OCI-LY1 (cell line): ENCODE measurements around the gene EEFSEC.

Experiments used
- H2AFZ ChIP-seq: fragments of 200-600 bp; sonication (generic), shearing (Covaris generic); 2 replicates; pipeline ENCODE4 v1.6.0; 2014; ENCODE audit warnings: antibody characterized with exemption, mild to moderate bottlenecking, low read length
- H3F3A ChIP-seq: fragments of 200-600 bp; sonication (generic), shearing (Covaris generic); 2 replicates; pipeline ENCODE4 v1.6.0; 2014; ENCODE audit warnings: mild to moderate bottlenecking, antibody characterized with exemption, low read length, moderate library complexity; ENCODE audit not compliant: insufficient read depth
- H3K27ac ChIP-seq: fragments of 200-600 bp; sonication (generic); 2 replicates; pipeline ENCODE4 v1.5.1; 2014; ENCODE audit warnings: low read length, mixed run types, mild to moderate bottlenecking, low read depth; ENCODE audit not compliant: poor library complexity, severe bottlenecking
- H3K27me3 ChIP-seq: fragments of 200-600 bp; sonication (generic); 2 replicates; pipeline ENCODE4 v1.6.0; 2014; ENCODE audit warnings: antibody characterized with exemption, mild to moderate bottlenecking, low read length, moderate library complexity; ENCODE audit not compliant: insufficient read depth
- H3K36me3 ChIP-seq: fragments of 200-600 bp; sonication (generic); 2 replicates; pipeline ENCODE4 v1.6.1; 2014; ENCODE audit warnings: mild to moderate bottlenecking, antibody characterized with exemption, low read length, moderate library complexity, mixed read lengths; ENCODE audit not compliant: insufficient read depth
- H3K4me1 ChIP-seq: fragments of 200-600 bp; sonication (generic); 2 replicates; pipeline ENCODE4 v1.5.1; 2014; ENCODE audit warnings: mild to moderate bottlenecking, low read length, moderate library complexity; ENCODE audit not compliant: insufficient read depth, severe bottlenecking
- H3K4me2 ChIP-seq: fragments of 200-600 bp; sonication (generic), shearing (Covaris generic); 2 replicates; pipeline ENCODE4 v1.6.1; 2014; ENCODE audit warnings: low read length
- H3K4me3 ChIP-seq: fragments of 200-600 bp; sonication (generic); 2 replicates; pipeline ENCODE4 v1.5.1; 2014; ENCODE audit warnings: low read length, low read depth, mild to moderate bottlenecking, mixed read lengths; ENCODE audit not compliant: poor library complexity, severe bottlenecking
- H3K79me2 ChIP-seq: fragments of 200-600 bp; shearing (Covaris generic); 2 replicates; pipeline ENCODE4 v1.6.1; 2016; ENCODE audit warnings: mixed run types, low read length, mixed read lengths; ENCODE audit not compliant: insufficient read depth
- H3K9ac ChIP-seq: fragments of 200-600 bp; sonication (generic), shearing (Covaris generic); 2 replicates; pipeline ENCODE4 v1.6.1; 2014; ENCODE audit warnings: mild to moderate bottlenecking, low read length, mixed read lengths
- H3K9me2 ChIP-seq: fragments of 200-600 bp; sonication (generic), shearing (Covaris generic); 2 replicates; pipeline ENCODE4 v1.6.1; 2014; ENCODE audit warnings: low read depth, mild to moderate bottlenecking, low read length, mixed read lengths
- H3K9me3 ChIP-seq: fragments of 200-600 bp; shearing (Covaris generic); 2 replicates; pipeline ENCODE4 v1.6.1; 2014; ENCODE audit warnings: low read length, mixed read lengths
- H4K20me1 ChIP-seq: fragments of 200-600 bp; sonication (generic), shearing (Covaris generic); 2 replicates; pipeline ENCODE4 v1.6.0; 2016; ENCODE audit warnings: mild to moderate bottlenecking, low read length; ENCODE audit not compliant: insufficient read depth
- EZH2 ChIP-seq: fragments of 200-600 bp; sonication (generic), shearing (Covaris generic); IDR thresholded peaks from 2 replicates; pipeline ENCODE4 v1.8.0; 2017; ENCODE audit warnings: borderline replicate concordance, mixed run types, mild to moderate bottlenecking, antibody characterized with exemption, low read length, moderate library complexity, mixed read lengths
- TF ChIP-seq, protein P1 (sequence below): fragments of 200-600 bp; sonication (generic), shearing (Covaris generic); IDR thresholded peaks from 2 replicates; pipeline ENCODE4 v1.5.1; 2017; ENCODE audit warnings: mild to moderate bottlenecking, antibody characterized with exemption, low read length, moderate library complexity, mixed read lengths

EEFSEC gene

DNA sequence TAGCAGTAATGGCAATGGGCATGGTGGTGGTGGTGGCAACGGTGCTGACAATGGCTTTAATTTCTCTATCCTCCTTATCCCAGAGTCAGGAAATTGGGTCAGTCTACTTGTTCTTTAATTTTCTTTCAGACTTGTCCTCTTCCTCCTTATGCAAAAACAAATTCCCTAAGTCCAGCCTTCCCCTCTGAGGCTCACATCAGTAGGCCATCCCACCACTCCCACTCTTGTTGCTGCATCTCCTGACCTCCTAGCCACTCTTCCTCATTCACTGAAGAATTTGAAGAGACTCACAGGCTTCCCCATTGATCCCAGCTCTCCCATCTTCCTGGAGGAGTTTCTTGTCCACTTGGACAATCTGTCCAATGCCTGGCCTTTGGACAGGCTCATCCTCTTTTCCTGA, 293.5 kb downstream of the EEFSEC start:
- Histone ChIP-seq H3K9me2 (no peaks in the 10 kb centered on the region), H3K9me3 (no peaks in the 10 kb centered on the region), H3K27me3 (0 out of 2 replicates have a peak, but pooled peaks cover 18% of the 10 kb centered on the region), H2AFZ (no peak overlapping the region), H4K20me1 (no peaks in the 10 kb centered on the region), H3K9ac (no peak overlapping the region), H3K4me3 (no peak overlapping the region), H3K4me2 (no peak overlapping the region), H3K36me3 (no peaks in the 10 kb centered on the region), H3K27ac (no peak overlapping the region), H3K4me1 (no peaks in the 10 kb centered on the region), H3K79me2 (no peaks in the 10 kb centered on the region), H3F3A (no peaks in the 10 kb centered on the region)
- TF ChIP-seq, protein P1, sequence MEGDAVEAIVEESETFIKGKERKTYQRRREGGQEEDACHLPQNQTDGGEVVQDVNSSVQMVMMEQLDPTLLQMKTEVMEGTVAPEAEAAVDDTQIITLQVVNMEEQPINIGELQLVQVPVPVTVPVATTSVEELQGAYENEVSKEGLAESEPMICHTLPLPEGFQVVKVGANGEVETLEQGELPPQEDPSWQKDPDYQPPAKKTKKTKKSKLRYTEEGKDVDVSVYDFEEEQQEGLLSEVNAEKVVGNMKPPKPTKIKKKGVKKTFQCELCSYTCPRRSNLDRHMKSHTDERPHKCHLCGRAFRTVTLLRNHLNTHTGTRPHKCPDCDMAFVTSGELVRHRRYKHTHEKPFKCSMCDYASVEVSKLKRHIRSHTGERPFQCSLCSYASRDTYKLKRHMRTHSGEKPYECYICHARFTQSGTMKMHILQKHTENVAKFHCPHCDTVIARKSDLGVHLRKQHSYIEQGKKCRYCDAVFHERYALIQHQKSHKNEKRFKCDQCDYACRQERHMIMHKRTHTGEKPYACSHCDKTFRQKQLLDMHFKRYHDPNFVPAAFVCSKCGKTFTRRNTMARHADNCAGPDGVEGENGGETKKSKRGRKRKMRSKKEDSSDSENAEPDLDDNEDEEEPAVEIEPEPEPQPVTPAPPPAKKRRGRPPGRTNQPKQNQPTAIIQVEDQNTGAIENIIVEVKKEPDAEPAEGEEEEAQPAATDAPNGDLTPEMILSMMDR = no peak
- TF ChIP-seq EZH2 = no peak

DNA sequence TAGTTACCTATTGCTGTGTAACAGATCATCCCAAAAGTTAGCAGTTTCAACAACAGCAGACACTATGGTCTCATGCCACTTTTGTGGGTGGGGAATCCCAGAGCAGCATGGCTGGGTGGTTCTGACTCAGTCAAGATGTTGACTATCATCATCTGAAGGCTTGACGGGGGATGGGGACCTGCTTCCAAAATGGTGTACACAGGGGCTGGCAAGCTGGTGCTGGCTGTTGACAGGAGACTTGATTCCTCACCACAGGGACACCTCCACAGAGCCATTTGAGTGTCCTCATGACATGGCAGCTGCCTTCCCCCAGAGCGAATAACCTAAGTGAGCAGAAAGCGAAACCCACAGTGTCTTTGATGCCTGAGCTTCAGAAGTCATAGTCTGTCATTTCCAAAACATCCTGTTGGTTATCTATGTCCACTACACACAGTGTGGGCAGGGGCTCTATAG, 294.3 kb downstream of the EEFSEC start:
- Histone ChIP-seq H4K20me1 (no peaks in the 10 kb centered on the region), H3K4me2 (no peak overlapping the region), H3K79me2 (no peaks in the 10 kb centered on the region), H3K36me3 (no peaks in the 10 kb centered on the region), H3K27ac (no peak overlapping the region), H3K4me3 (no peak overlapping the region), H2AFZ (no peak overlapping the region), H3K9me2 (no peaks in the 10 kb centered on the region), H3F3A (no peaks in the 10 kb centered on the region), H3K9me3 (no peaks in the 10 kb centered on the region), H3K9ac (no peak overlapping the region), H3K4me1 (no peaks in the 10 kb centered on the region), H3K27me3 (0 out of 2 replicates have a peak, but pooled peaks cover 18% of the 10 kb centered on the region)
- TF ChIP-seq, protein P1 = no peak
- no peak for TF ChIP-seq EZH2

- Histone ChIP-seq H4K20me1 (no peaks in the 10 kb centered on the region), H3K27ac (no peak overlapping the region), H3K4me2 (no peak overlapping the region), H3K9me2 (no peaks in the 10 kb centered on the region), H3K9me3 (no peaks in the 10 kb centered on the region), H3K9ac (no peak overlapping the region), H2AFZ (no peak overlapping the region), H3K4me3 (no peak overlapping the region), H3K36me3 (no peaks in the 10 kb centered on the region), H3K4me1 (no peaks in the 10 kb centered on the region), H3K27me3 (peaks cover 19% of the 10 kb centered on the region; the same call in 1 of the 2 replicates), H3F3A (no peaks in the 10 kb centered on the region), H3K79me2 (no peaks in the 10 kb centered on the region)
- no peak for TF ChIP-seq EZH2
- TF ChIP-seq, protein P1 = no peak
Measured at GRCh38 chr3:128448491-128448890, 295.2 kb downstream of the EEFSEC start.
